GM18517 (cell line): ENCODE results near the gene PDCD11.
"Not testable (repeated sequence)": the region's sequence is repeated elsewhere in the genome, so short reads cannot be mapped to it uniquely, and the experiment has no call there.

Source experiments
- ATAC-seq: cut with Tn5 transposase; IDR thresholded peaks from one replicate; pipeline ENCODE4 v1.9.1; 2021; ENCODE audit warnings: mild to moderate bottlenecking, moderate library complexity; ENCODE audit not compliant: unreplicated experiment

The PDCD11 gene, protein sequence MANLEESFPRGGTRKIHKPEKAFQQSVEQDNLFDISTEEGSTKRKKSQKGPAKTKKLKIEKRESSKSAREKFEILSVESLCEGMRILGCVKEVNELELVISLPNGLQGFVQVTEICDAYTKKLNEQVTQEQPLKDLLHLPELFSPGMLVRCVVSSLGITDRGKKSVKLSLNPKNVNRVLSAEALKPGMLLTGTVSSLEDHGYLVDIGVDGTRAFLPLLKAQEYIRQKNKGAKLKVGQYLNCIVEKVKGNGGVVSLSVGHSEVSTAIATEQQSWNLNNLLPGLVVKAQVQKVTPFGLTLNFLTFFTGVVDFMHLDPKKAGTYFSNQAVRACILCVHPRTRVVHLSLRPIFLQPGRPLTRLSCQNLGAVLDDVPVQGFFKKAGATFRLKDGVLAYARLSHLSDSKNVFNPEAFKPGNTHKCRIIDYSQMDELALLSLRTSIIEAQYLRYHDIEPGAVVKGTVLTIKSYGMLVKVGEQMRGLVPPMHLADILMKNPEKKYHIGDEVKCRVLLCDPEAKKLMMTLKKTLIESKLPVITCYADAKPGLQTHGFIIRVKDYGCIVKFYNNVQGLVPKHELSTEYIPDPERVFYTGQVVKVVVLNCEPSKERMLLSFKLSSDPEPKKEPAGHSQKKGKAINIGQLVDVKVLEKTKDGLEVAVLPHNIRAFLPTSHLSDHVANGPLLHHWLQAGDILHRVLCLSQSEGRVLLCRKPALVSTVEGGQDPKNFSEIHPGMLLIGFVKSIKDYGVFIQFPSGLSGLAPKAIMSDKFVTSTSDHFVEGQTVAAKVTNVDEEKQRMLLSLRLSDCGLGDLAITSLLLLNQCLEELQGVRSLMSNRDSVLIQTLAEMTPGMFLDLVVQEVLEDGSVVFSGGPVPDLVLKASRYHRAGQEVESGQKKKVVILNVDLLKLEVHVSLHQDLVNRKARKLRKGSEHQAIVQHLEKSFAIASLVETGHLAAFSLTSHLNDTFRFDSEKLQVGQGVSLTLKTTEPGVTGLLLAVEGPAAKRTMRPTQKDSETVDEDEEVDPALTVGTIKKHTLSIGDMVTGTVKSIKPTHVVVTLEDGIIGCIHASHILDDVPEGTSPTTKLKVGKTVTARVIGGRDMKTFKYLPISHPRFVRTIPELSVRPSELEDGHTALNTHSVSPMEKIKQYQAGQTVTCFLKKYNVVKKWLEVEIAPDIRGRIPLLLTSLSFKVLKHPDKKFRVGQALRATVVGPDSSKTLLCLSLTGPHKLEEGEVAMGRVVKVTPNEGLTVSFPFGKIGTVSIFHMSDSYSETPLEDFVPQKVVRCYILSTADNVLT (N-terminal part only)

GRCh38 chr10:103396067-103396788, at the start of gene PDCD11, which contains the start of gene ATP5MK:
Gene PDCD11 (plus strand): TSS chr10:103396626. CDS start chr10:103398427, 1,801 bp downstream.
Gene ATP5MK (minus strand): TSS chr10:103396475. CDS start chr10:103392457, 4,018 bp downstream.
- peak; percentile 98 for ATAC-seq

- peak; percentile 8 for ATAC-seq
These were observed 46.3 kb upstream of the PDCD11 start for GRCh38 chr10:103350175-103350516.

DNA sequence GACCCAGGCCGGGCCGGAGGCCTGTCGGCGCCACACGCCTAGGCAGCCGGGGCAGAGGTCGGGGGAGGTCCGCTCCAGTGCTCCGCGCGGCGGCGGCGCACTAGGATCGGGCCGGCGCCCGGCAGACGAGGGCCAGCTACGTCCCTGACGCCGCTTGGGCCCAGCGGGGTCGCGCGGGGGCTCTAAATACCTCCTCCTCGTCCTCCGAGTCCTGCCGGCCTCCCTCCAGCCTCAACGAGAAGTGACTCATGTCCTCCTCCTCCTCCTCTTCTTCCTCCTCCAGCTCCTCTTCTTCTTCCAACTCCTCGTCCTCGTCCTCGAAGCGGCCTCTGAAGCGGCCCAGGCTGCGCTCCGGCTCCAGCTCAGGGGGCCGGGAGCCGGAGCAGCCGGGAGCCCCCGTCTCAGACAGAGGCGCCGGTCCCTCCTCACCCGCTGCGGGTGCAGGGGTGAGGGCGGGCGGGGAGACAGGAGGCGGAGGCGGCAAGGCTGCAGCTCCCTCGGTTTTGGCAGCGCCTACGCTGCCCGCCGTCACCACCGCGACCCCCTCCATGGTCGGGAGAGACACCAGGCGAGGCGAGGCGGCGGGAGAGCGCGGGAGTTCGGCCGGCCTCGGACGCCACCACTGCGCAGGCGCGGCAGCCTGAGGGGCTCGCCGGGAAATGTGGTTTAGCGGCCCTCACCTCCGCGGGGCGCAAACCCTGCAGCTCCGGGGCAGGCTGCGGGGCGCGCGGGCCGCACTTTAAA, 45.7 kb upstream of the PDCD11 start, which contains the start of gene PCGF6:
TSS of gene PCGF6 (minus strand) at position 624 of the 744 bp plus-strand sequence. CDS start at position 550, 74 bp downstream.
- ATAC-seq = peak; percentile 68

GRCh38 chr10:103353281-103353680, 43.1 kb upstream of the PDCD11 start:
- no peak for ATAC-seq

DNA sequence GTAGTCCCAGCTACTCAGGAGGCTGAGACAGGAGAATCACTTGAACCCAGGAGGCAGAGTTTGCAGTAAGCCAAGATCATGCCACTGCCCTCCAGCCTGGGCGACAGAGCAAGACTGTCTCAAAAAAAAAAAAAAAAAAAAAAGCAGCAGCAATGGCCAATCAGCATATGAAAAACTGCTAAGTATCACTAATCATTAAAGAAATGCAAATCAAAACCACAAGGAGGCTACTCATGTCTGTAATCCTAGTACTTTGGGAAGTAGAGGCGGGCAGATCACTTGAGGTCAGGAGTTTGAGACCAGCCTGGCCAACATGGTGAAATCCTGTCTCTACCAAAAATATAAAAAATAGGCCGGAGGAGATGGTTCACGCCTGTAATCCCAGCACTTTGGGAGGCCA, 41.9 kb upstream of the PDCD11 start:
- not testable (repeated sequence) for ATAC-seq

GRCh38 chr10:103355906-103356599, 40.4 kb upstream of the PDCD11 start:
- no peak for ATAC-seq

- ATAC-seq = not testable (repeated sequence)
These were observed 36.9 kb upstream of the PDCD11 start for GRCh38 chr10:103359493-103359892.

DNA sequence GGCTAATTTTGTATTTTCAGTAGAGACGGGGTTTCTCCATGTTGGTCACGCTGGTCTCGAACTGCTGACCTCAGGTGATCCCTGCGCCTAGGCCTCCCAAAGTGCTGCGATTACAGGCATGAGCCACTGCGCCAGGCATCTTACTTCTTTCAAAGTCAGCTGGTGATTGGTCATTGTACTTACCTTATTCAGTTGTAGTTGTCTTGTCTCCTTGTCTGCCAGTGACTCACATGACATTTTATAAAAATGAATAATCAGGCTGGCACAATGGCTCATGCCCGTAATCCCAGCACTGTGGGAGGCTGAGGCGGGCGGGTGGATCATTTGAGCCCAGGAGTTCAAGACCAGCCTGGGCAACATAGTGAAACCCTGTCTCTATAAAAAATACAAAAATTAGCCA, 35.6 kb upstream of the PDCD11 start:
- ATAC-seq = not testable (repeated sequence)

DNA sequence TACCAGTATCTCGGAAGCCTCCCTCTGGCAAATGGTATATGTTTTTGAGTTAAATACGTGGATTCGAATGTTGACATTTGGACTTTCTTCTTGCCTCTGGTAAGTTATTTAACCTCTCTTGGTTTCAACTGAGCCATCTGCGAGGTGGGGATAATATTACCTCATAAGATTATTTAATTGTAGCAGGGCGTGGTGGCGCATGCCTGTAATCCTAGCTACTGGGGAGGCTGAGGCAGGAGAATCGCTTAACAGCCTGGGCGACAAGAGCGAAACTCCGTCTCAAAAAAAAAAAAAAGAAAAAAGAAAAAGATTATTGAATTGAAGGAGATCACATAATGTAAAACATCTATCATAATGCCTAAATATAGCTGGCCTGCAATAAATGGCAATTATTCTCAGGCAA, 29.0 kb upstream of the PDCD11 start:
- ATAC-seq = no peak

DNA sequence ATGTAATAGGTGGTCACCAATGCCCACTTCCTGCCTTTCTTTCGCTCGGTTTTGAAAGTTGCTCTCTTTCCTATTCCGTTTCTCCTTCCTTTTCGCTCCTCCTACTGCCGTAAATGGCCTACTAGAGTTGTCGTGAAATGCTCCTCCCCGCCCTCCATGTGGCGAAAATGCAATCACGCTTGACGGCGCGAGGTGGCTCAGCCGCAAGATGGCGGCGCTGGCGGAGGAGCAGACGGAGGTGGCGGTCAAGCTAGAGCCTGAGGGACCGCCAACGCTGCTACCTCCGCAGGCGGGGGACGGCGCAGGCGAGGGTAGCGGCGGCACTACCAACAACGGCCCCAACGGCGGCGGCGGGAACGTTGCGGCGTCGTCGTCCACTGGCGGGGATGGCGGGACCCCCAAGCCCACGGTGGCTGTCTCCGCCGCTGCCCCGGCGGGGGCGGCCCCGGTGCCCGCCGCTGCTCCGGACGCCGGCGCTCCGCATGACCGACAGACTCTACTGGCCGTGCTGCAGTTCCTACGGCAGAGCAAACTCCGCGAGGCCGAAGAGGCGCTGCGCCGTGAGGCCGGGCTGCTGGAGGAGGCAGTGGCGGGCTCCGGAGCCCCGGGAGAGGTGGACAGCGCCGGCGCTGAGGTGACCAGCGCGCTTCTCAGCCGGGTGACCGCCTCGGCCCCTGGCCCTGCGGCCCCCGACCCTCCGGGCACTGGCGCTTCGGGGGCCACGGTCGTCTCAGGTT, 28.5 kb upstream of the PDCD11 start, which contains the start of gene TAF5:
TSS of gene TAF5 (plus strand) at position 195 of the 737 bp plus-strand sequence. CDS start at position 209, 14 bp downstream.
- ATAC-seq = peak; percentile 47

GRCh38 chr10:103373544-103373943, 22.9 kb upstream of the PDCD11 start:
- no peak for ATAC-seq

DNA sequence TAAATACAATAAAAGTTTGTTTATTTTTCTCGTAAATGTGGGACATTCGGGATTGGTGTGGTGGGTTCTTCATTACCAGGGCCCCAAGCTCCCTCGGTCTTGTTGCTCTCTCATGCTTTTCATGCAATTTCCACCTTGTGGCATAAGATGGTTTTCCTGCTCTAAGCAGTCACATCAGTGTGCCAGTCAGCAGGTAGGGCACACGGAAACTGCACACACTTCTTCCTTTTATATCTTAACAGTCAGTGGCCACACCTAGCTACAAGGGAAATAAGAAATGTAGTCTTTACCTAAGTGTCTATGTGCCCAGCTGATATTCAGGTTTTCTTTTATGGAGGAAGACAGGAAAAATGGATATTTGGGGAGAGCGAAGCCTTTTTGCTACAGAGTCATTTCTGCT, 22.2 kb upstream of the PDCD11 start:
- ATAC-seq = no peak

GRCh38 chr10:103382769-103383168, 13.7 kb upstream of the PDCD11 start:
- no peak for ATAC-seq

- no peak for ATAC-seq
These were observed 2.2 kb upstream of the PDCD11 start for GRCh38 chr10:103394180-103394579.

- no peak for ATAC-seq
These were observed 716 bp upstream of the PDCD11 start for GRCh38 chr10:103395754-103396066.

DNA sequence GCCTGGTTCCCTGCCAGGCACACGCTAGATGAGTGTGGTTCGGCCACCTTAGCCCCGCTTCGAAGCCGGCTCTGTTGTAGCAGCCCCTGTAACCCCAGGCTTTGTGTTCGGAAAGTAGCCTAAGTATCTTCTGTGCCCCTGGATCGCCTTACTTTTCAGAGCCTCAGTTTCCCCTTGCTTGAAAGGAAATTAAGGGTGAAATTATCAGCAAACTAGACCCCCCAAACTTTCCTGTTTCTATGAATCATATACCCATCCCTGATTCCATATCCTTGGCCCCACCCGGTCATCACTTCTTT, 312 bp downstream of the PDCD11 start:
- ATAC-seq = no peak

GRCh38 chr10:103397191-103397825, 882 bp downstream of the PDCD11 start:
- no peak for ATAC-seq

- no peak for ATAC-seq
These were observed 17.1 kb downstream of the PDCD11 start for GRCh38 chr10:103413564-103413963.
